Measurements from ENCODE around the gene BSG. TPM values are rescaled to one million over a fixed set of nuclear protein-coding genes. Genes with fewer than 3 reads are reported as not detected.
"Not testable (repeated sequence)": the region's sequence is repeated elsewhere in the genome, so short reads cannot be mapped to it uniquely, and the experiment has no call there.

Gene BSG
- total RNA-seq, 2 experiments from 2014 or later = 234 to 243 TPM

- CTCF ChIA-PET = interaction anchor here (0.9 to 2.6 kb wide), 4 partner anchors 27 to 100 kb away, joined by 3 to 10 read pairs (median 4); no protein-coding TSS in a partner anchor
- POLR2A ChIA-PET = interaction anchor here (0.7 to 1.6 kb wide), 4 partner anchors 23 to 100 kb away, joined by 4 to 7 read pairs (median 5); partner anchors contain the start of genes CDC34 and POLRMT
These were observed 38.5 kb downstream of the BSG start for GRCh38 chr19:610801-611480.

GRCh38 chr19:611481-611868 lies 39.1 kb downstream of the BSG start:
- POLR2A ChIA-PET = interaction anchor here (0.7 to 1.6 kb wide), 3 partner anchors 22 to 80 kb away, joined by 4 to 7 read pairs (median 5); partner anchors contain the start of genes CDC34 and POLRMT
- CTCF ChIA-PET = interaction anchor here (0.6 to 2.6 kb wide), 5 partner anchors 26 to 101 kb away, joined by 3 to 10 read pairs (median 4); no protein-coding TSS in a partner anchor

GRCh38 chr19:612941-613340 lies 40.5 kb downstream of the BSG start:
- ChIA-PET POLR2A (no interaction called here), CTCF (interaction anchor here (0.6 to 2.6 kb wide), 4 partner anchors 17 to 102 kb away, joined by 3 to 10 read pairs (median 3); no protein-coding TSS in a partner anchor)

- POLR2A ChIA-PET = no interaction called here
These were observed 41.6 kb downstream of the BSG start for GRCh38 chr19:613732-614567.

GRCh38 chr19:615619-616018 lies 43.2 kb downstream of the BSG start:
- ChIA-PET CTCF (no interaction called here), POLR2A (no interaction called here)

More at GRCh38 chr19:613732-614567, 41.6 kb downstream of the BSG start:
- CTCF ChIA-PET = interaction anchor here (1.3 kb wide), 1 partner anchor 16 kb away, joined by 3 read pairs; no protein-coding TSS in a partner anchor

- ChIA-PET POLR2A (no interaction called here), CTCF (no interaction called here)
These were observed 43.8 kb downstream of the BSG start for GRCh38 chr19:616062-616700.

- ChIA-PET CTCF (interaction anchor here (1.8 kb wide), 1 partner anchor 11 kb away, joined by 5 read pairs; no protein-coding TSS in a partner anchor), POLR2A (no interaction called here)
These were observed 44.5 kb downstream of the BSG start for GRCh38 chr19:616747-617526.

- ChIA-PET POLR2A (no interaction called here), CTCF (interaction anchor here (1.8 kb wide), 1 partner anchor 11 kb away, joined by 5 read pairs; no protein-coding TSS in a partner anchor)
These were observed 45.3 kb downstream of the BSG start for GRCh38 chr19:617551-618246.

GRCh38 chr19:618247-618619 lies 45.8 kb downstream of the BSG start:
- ChIA-PET POLR2A (no interaction called here), CTCF (interaction anchor here (1.8 kb wide), 1 partner anchor 12 kb away, joined by 5 read pairs; no protein-coding TSS in a partner anchor)

- POLR2A ChIA-PET = no interaction called here
- CTCF ChIA-PET = no interaction called here
These were observed 46.4 kb downstream of the BSG start for GRCh38 chr19:618674-619285.

- ChIA-PET CTCF (no interaction called here), POLR2A (no interaction called here)
These were observed 47.0 kb downstream of the BSG start for GRCh38 chr19:619286-620002.

GRCh38 chr19:620166-620862 lies 47.9 kb downstream of the BSG start:
- CTCF ChIA-PET = interaction anchor here (0.9 kb wide), 1 partner anchor 36 kb away, joined by 3 read pairs; no protein-coding TSS in a partner anchor
- POLR2A ChIA-PET = no interaction called here

- POLR2A ChIA-PET = not testable (repeated sequence)
- CTCF ChIA-PET = interaction anchor here (0.9 kb wide), 1 partner anchor 37 kb away, joined by 3 read pairs; no protein-coding TSS in a partner anchor
These were observed 48.8 kb downstream of the BSG start for GRCh38 chr19:621191-621590.

GRCh38 chr19:621819-622218 lies 49.4 kb downstream of the BSG start:
- ChIA-PET CTCF (interaction anchor here (1.1 kb wide), 1 partner anchor 18 kb away, joined by 3 read pairs; no protein-coding TSS in a partner anchor), POLR2A (no interaction called here)

GRCh38 chr19:622666-623065 lies 50.3 kb downstream of the BSG start:
- ChIA-PET POLR2A (no interaction called here), CTCF (interaction anchor here (1.1 kb wide), 1 partner anchor 19 kb away, joined by 3 read pairs; no protein-coding TSS in a partner anchor)

- ChIA-PET CTCF (interaction anchor here (1.1 kb wide), 1 partner anchor 19 kb away, joined by 3 read pairs; no protein-coding TSS in a partner anchor), POLR2A (interaction anchor here (1.1 kb wide), 1 partner anchor 19 kb away, joined by 3 read pairs; no protein-coding TSS in a partner anchor)
These were observed 51.0 kb downstream of the BSG start for GRCh38 chr19:623175-623916.

Data from activated CD8-positive, alpha-beta memory T cell treated with anti-CD3 and anti-CD28 coated beads for 36 hours (primary cell).